Aorta (tissue), 5 donors: ENCODE measurements around the gene RTKN2. TPM values are rescaled to one million over a fixed set of nuclear protein-coding genes. Genes with fewer than 3 reads are reported as not detected.
A peak's percentile ranks its signal among the peaks of the same experiment; 100 is the strongest.
"Not testable (repeated sequence)": the region's sequence is repeated elsewhere in the genome, so short reads cannot be mapped to it uniquely, and the experiment has no call there.

ENCODE experiments used
- ATAC-seq: fragments of 200-7000 bp; cut with Tn5 transposase; one replicate; pipeline ENCODE4 v1.9.1; 2022; ENCODE audit warnings: moderate library complexity; ENCODE audit not compliant: low FRiP score
- DNase-seq, 2 donors: peaks; one replicate each; pipeline ENCODE4 v3.0.0-alpha.2; 2020
- H3K27ac ChIP-seq, 2 donors: one replicate each; pipeline ENCODE4 v1.5.1; 2013; ENCODE audit warnings: low read length in 2 of 2, mild to moderate bottlenecking in 2 of 2, moderate library complexity in 2 of 2, control low read depth in 1 of 2, inconsistent platforms in 1 of 2, low read depth in 1 of 2
- H3K27me3 ChIP-seq, 2 donors: one replicate each; pipeline ENCODE4 v1.6.1; 2013; ENCODE audit warnings: control low read depth in 1 of 2, low read length in 1 of 2, mild to moderate bottlenecking in 1 of 2, moderate library complexity in 1 of 2; ENCODE audit not compliant: insufficient read depth in 2 of 2, control insufficient read depth in 1 of 2
- H3K36me3 ChIP-seq, 2 donors: one replicate each; pipeline ENCODE4 v1.6.1; 2013; ENCODE audit warnings: control low read depth in 1 of 2, low read length in 1 of 2, mild to moderate bottlenecking in 1 of 2; ENCODE audit not compliant: insufficient read depth in 2 of 2, control insufficient read depth in 1 of 2
- H3K4me1 ChIP-seq, 2 donors: one replicate each; pipeline ENCODE4 v1.6.1; 2013; ENCODE audit warnings: low read length in 2 of 2, control low read depth in 1 of 2, mild to moderate bottlenecking in 1 of 2, moderate library complexity in 1 of 2; ENCODE audit not compliant: insufficient read depth in 2 of 2, control insufficient read depth in 1 of 2
- H3K4me3 ChIP-seq, 2 donors: one replicate each; pipeline ENCODE4 v1.5.1; 2013; ENCODE audit warnings: low read length in 2 of 2, control low read depth in 1 of 2, mild to moderate bottlenecking in 1 of 2
- H3K9me3 ChIP-seq: one replicate; pipeline ENCODE4 v1.6.1; 2013; ENCODE audit warnings: mild to moderate bottlenecking, low read length; ENCODE audit not compliant: control insufficient read depth
- WGBS, 2 donors: extraction: QIAGEN DNeasy Blood & Tissue Kit; methylation state at CpG; one replicate each; pipeline ENCODE4 v1.1.7; 2013; 5-methylcytosine and 5-hydroxymethylcytosine counted together
- intact Hi-C, 2 donors: fragments of 100-400 bp; cut with DNase I; formaldehyde crosslinking; loops; one replicate each; pipeline versions ENCODE4 v1.14.2 to v1.15.0; 2022
- polyA plus RNA-seq, 2 donors: library from polyadenylated mRNA; stranded (reverse); fragments of 200-250 nt; gene quantifications; one replicate each; pipeline ENCODE4 v1.2.3, GENCODE V29; 2013
- total RNA-seq, 2 donors: library from RNA; stranded (reverse); fragmentation: NEBNext Ultra II Directional; extraction: Animal tissue kit (Norgen Biotek cat#: 25700); gene quantifications; one replicate each; pipeline ENCODE4 v1.2.1, GENCODE V29; 2021
- donor health status: healthy with polysubstance abuse.
- donor health status: Bipolar disorder and iron deficiency.
- donor health status: DM: no; HTN: no; CAD: no.
- donor health status: DM: no; HTN: no; CAD: no.
- donor health status: DM: yes; HTN: yes; CAD: no.

Gene RTKN2
- total and polyA plus RNA-seq, 4 donors, result 0.13 to 0.31 (median 0.25) TPM

DNA sequence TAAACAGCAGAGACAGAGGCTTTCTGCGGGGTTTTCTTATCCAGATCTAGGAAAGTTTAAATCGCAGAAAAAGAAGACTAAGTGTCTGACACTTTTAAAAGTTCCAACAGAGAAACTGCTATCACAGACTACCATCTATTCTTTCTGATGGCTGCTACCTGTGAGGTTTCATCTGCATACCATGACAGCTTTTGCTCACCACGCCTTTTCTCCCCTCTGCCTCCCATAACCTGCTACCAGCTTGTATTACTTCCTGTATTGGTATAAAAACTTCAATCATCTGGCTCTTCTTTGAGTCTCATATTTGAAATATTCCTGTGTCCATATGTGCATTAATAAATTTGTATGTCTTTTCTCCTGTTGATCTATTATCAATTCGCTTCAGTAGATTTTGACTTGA lies 34.1 kb upstream of the RTKN2 start:
- DNase-seq, result no peak
- intact Hi-C loops, result no loop called here
- Histone ChIP-seq H3K9me3 (no peaks in the 10 kb centered on the region), H3K27me3 (no peaks in the 10 kb centered on the region), H3K27ac (no peak overlapping the region), H3K36me3 (no peaks in the 10 kb centered on the region), H3K4me3 (no peak overlapping the region), H3K4me1 (no peaks in the 10 kb centered on the region)
- ATAC-seq, result no peak
- WGBS, 2 donors, result 92 to 93% methylated on average over 4 of the region's 4 CpGs

GRCh38 chr10:62297857-62298256 lies 29.2 kb upstream of the RTKN2 start:
- H3K27ac ChIP-seq, result no peak overlapping the region
- H3K4me3 ChIP-seq, result no peak overlapping the region
- H3K9me3 ChIP-seq, result no peaks in the 10 kb centered on the region
- 74 to 76% methylated on average over 5 of the region's 5 CpGs for WGBS, 2 donors
- H3K4me1 ChIP-seq, result no peaks in the 10 kb centered on the region
- intact Hi-C loops, result no loop called here
- no peak for ATAC-seq
- H3K36me3 ChIP-seq, result no peaks in the 10 kb centered on the region
- no peak for DNase-seq
- H3K27me3 ChIP-seq, result no peaks in the 10 kb centered on the region

DNA sequence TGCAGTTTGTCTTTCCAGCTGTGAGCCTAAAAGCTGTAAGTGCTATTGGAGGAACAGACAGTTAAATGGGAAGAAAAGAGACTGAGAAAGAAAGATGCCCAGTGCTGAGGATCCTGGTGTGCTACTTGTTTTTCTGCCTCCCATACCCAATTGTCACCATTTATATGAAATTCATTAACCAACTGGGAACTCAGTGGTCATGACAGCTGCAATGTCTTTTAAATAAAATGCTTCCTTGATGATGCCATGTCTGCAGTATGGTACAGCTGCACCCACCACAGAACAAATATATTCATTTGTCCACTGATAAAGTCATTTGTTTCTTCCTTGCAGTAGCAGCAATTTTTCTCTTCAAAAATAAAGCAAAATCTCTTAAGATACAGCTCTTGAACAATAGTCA lies 15.6 kb upstream of the RTKN2 start:
- no peak for DNase-seq
- intact Hi-C loops, result no loop called here
- no peak for ATAC-seq
- no peak overlapping the region for H3K4me3 ChIP-seq
- H3K27ac ChIP-seq, result no peak overlapping the region
- peaks cover 0 to 1% of the 10 kb centered on the region in 2 donors for H3K4me1 ChIP-seq
- H3K36me3 ChIP-seq, result no peaks in the 10 kb centered on the region
- H3K27me3 ChIP-seq, result no peaks in the 10 kb centered on the region
- H3K9me3 ChIP-seq, result no peaks in the 10 kb centered on the region

GRCh38 chr10:62281348-62281747 lies 12.7 kb upstream of the RTKN2 start:
- intact Hi-C loops, H3K9me3 ChIP-seq, H3K4me1 ChIP-seq, H3K27me3 ChIP-seq, ATAC-seq, DNase-seq, H3K4me3 ChIP-seq, H3K27ac ChIP-seq, H3K36me3 ChIP-seq: not testable (repeated sequence)
- WGBS, 2 donors, result 96 to 98% methylated on average over 24 of the region's 24 CpGs

- H3K4me3 ChIP-seq, H3K36me3 ChIP-seq, H3K4me1 ChIP-seq, H3K9me3 ChIP-seq, DNase-seq, intact Hi-C loops, H3K27ac ChIP-seq, ATAC-seq, H3K27me3 ChIP-seq: not testable (repeated sequence)
- 94 to 98% methylated on average over 24 to 28 of the region's 28 CpGs for WGBS, 2 donors
These were observed 11.7 kb upstream of the RTKN2 start for GRCh38 chr10:62280392-62280791.

DNA sequence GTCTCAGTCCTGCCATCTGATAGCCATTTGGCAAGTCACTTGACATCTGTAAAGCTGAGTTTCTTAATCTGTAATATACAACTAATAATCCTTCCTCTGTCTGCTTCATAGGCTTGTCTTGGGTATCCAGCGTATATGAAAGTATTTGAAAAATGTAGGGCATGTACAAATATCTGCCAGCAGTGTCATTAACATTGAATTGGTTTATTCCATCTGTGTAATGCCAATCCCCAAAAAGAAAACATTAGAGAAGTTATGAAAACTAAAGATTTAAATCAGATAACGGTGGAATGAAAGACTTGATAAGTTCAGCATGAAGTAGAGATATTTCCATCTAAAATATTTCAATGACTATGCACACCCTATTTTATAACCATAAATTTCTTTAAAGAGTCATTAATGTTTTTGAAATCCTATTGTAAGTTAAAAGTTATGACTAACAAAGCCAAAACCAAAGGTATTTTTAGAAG lies 9.8 kb upstream of the RTKN2 start:
- no peak for ATAC-seq
- DNase-seq, result no peak
- 4 to 6% methylated on average over 2 of the region's 2 CpGs for WGBS, 2 donors

DNA sequence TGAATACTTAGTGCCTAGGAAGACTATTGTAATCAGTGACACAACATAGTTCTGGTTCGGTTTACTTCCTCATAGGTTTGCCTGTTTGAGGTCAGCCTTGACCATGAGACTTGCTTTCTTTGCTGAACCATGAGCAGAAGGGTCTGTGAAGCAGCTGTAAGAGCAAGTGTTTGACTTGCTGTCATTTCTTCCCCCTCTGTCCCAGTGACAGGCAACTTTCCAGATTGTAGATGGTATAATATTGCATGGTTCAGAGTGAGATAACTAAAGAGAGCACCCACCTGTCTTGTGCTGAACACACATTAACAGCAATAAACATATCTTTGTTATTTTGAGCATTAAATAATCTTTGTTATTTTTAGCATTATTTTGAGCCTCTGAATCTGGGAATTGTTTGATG lies 9.3 kb upstream of the RTKN2 start:
- WGBS, 2 donors, result 22 to 44% methylated on average over 1 of the region's 1 CpG
- intact Hi-C loops, result no loop called here
- H3K27ac ChIP-seq, result no peak overlapping the region

More for the DNA sequence above, 9.8 kb upstream of the RTKN2 start:
- Histone ChIP-seq H3K4me1 (peaks cover 3% of the 10 kb centered on the region in 2 donors), H3K27me3 (no peaks in the 10 kb centered on the region), H3K27ac (no peak overlapping the region), H3K9me3 (no peaks in the 10 kb centered on the region), H3K36me3 (no peaks in the 10 kb centered on the region), H3K4me3 (no peak overlapping the region)
- intact Hi-C loops, result no loop called here

DNA sequence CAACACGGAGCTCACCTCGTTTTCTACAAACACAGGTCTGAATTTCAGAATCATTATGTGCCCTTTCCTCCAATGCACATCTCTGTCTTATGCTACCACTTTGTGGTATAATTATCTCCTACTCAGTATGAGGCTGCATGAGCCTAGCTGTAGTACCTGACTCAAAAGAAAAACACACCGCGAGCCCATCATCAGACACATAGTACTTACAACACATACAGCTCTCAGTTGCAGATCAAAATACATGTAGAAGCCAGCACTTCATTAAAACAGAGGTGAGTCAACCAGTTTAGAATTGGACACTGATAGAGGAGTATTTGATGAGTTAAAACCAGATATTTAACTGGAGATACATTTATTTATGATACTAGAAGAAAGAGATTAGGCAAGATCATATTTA lies 1.4 kb upstream of the RTKN2 start:
- no peak overlapping the region for H3K27ac ChIP-seq
- no peaks in the 10 kb centered on the region for H3K36me3 ChIP-seq
- no peak for ATAC-seq
- H3K4me3 ChIP-seq, result no peak overlapping the region
- no peaks in the 10 kb centered on the region for H3K9me3 ChIP-seq
- no peaks in the 10 kb centered on the region for H3K27me3 ChIP-seq
- 86 to 89% methylated on average over 4 of the region's 4 CpGs for WGBS, 2 donors
- intact Hi-C loops, result no loop called here
- no peak for DNase-seq
- peaks cover 0 to 3% of the 10 kb centered on the region in 2 donors for H3K4me1 ChIP-seq

More for the DNA sequence above, 9.3 kb upstream of the RTKN2 start:
- H3K9me3 ChIP-seq, result no peaks in the 10 kb centered on the region
- H3K4me3 ChIP-seq, result no peak overlapping the region
- no peaks in the 10 kb centered on the region for H3K27me3 ChIP-seq
- peaks cover 3% of the 10 kb centered on the region in 2 donors for H3K4me1 ChIP-seq
- ATAC-seq (no peak), DNase-seq (no peak)
- H3K36me3 ChIP-seq, result no peaks in the 10 kb centered on the region

- H3K4me1 ChIP-seq, result peaks cover 0 to 3% of the 10 kb centered on the region in 2 donors
- no peaks in the 10 kb centered on the region for H3K9me3 ChIP-seq
- DNase-seq (peak in 1 of 2 donors; percentile 60), ATAC-seq (peak; percentile 20)
- intact Hi-C loops, result no loop called here
- whole genome bisulfite sequencing, 2 donors, result 0 to 1% methylated on average over 16 to 19 of the region's 19 CpGs
- H3K27me3 ChIP-seq, result no peaks in the 10 kb centered on the region
- no peaks in the 10 kb centered on the region for H3K36me3 ChIP-seq
- H3K27ac ChIP-seq, result no peak overlapping the region
- H3K4me3 ChIP-seq, result peak overlapping the region in 1 of 2 donors; percentile 63
These were observed 631 bp downstream of the RTKN2 start for GRCh38 chr10:62268027-62268398.
